ENCODE measurements around the gene HUWE1.

DNA sequence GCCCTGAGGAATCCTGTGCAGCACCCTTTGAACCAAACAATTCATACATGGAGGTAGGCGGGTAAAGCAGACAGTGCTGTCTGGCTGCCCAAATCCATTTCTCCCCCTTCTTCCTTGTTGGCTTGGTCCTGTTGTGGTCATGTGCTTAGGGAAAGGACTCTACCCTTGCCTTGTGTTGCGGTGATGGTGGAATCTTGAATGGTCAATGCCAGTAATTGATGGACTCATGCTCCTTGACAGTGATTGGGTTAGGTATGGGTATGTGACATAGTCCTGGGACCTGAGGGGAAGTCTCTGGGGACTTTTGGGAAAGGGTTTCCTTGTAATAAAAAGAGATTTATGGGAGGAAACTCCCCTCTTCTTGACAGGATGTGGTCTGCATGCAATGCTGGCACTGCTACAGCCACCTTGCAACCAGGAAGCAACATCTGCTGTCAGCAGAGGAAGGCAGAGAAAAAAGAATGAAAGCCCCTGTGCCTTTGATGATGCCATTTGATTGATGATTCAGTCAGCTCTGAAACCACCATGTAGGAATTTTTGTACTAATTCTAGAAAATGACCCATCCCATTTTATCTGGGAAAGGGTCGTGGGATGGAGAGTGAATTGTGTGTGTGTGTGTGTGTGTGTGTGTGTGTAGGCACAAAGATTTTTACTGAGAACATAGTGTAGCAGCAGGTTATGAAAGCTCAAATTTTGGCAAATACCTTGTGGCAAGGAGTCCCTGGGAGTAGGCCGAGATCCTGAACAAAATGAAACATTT is 30.0 kb upstream of the HUWE1 start:
- TF ChIP-seq POLR2A (IDR thresholded peaks at IDR 0.05) = no peak
- TF ChIP-seq, protein P1, sequence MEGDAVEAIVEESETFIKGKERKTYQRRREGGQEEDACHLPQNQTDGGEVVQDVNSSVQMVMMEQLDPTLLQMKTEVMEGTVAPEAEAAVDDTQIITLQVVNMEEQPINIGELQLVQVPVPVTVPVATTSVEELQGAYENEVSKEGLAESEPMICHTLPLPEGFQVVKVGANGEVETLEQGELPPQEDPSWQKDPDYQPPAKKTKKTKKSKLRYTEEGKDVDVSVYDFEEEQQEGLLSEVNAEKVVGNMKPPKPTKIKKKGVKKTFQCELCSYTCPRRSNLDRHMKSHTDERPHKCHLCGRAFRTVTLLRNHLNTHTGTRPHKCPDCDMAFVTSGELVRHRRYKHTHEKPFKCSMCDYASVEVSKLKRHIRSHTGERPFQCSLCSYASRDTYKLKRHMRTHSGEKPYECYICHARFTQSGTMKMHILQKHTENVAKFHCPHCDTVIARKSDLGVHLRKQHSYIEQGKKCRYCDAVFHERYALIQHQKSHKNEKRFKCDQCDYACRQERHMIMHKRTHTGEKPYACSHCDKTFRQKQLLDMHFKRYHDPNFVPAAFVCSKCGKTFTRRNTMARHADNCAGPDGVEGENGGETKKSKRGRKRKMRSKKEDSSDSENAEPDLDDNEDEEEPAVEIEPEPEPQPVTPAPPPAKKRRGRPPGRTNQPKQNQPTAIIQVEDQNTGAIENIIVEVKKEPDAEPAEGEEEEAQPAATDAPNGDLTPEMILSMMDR (IDR thresholded peaks at IDR 0.05) = no peak
